Globus pallidus (tissue), 1 donor: ENCODE measurements around the gene SLC25A33.

ENCODE experiments used
- DNase-seq: peaks from one replicate; pipeline ENCODE4 v3.0.0-alpha.2; 2015; ENCODE audit warnings: low spot score

The SLC25A33 gene

DNA sequence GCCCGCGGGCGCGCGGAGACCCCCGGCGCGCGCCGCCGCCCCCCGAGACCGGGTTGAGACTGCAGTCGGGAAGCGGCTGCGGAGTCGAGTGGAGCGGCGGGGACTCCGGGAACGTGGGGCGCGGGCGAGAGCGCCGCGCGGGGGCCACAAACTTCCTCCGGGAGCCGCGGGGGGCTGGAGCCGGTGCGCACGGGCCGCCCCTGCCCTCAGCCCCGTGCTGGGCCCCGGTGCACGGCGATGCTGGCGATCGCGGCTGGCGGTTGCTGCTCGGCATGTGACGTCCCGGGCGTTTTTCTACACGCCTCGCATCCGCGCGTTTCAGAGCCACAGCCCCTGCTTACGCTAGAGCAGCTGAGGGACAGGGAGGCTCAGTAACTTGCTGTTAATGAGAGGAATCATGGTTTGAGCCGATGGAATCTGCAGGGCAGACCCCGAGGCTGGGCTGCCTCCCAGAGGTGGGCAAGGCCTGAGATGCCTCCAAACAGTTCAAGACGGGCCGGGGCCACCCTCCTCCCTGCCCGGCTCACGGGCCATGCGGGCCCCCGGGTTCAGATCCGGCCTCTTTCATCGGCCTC is 50.0 kb downstream of the SLC25A33 start:
- no peak for DNase-seq

DNA sequence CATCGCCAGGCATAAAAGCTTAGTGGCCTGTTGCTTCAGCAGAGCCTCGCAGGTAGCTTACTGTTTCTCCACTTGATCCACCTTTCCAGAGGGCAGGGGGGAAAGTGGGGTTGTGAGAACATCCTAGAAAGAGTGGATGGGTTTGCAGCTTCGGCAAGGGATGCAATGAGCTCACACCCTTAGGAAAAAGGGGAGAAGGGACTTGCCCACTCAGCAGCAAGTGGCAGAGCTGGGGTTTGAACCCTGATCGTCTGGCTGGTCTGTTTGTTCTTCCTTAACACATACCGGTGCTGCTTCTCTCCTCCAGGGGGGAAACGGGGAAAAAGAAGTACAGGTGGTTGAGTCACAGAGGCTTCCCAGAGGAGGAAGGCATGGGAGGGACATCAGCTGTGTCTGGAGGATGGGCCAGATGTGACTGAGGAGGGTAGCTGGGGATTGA is 50.5 kb downstream of the SLC25A33 start:
- no peak for DNase-seq

DNA sequence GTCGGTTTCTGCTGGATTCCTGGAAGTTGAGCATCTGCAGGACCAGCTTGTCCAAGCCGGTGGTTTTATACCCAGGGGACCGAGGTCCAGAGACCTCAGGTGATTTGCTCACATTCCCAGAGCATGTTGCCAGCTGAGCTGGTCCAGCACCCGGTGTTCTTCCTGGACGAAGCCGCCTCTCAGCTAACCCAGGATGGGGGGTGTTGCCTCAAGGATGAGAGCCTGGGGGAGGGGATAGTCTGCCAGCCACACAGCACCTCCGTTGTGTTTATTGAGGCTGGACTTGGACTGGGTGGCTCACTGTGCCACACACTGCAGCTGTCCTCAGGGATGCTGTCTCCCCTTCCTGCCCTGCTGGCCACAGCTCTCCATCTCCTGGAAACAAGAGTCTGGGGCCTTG is 50.9 kb downstream of the SLC25A33 start:
- no peak for DNase-seq

DNA sequence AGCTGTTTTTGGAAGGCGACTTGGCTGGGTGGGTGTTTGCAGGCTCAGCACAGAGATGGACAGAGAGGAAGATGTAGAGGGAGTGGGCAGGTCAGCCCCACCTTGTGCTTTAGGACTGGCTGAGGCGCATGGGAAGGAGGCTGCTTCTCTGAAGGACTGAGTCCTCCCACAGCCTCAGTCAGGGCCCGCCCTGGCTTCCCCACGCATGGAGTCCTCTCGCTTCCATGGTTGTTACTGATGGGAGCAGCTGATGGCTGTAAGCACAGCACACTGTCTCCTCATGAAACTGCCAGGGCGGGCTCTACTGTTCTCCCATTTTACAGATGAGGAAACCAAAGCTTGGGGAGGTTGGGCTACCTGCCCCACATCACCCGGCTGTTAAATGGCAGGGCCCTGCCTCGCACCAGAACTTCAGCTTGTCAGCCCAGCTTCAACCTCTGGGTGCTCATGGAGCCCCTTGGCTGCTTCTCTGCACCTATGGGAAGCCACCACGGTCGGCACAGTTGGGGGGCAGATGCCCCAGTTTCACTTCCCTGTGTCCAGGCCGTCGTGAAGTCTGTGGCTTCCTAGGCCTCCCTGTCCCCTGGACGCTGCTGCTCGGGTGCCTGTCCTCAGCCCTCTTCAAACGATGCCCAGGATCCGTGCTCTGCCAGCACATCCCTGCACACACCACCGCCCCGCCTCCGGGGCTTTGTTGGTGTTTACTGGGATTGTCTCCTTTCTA is 51.8 kb downstream of the SLC25A33 start:
- no peak for DNase-seq

DNA sequence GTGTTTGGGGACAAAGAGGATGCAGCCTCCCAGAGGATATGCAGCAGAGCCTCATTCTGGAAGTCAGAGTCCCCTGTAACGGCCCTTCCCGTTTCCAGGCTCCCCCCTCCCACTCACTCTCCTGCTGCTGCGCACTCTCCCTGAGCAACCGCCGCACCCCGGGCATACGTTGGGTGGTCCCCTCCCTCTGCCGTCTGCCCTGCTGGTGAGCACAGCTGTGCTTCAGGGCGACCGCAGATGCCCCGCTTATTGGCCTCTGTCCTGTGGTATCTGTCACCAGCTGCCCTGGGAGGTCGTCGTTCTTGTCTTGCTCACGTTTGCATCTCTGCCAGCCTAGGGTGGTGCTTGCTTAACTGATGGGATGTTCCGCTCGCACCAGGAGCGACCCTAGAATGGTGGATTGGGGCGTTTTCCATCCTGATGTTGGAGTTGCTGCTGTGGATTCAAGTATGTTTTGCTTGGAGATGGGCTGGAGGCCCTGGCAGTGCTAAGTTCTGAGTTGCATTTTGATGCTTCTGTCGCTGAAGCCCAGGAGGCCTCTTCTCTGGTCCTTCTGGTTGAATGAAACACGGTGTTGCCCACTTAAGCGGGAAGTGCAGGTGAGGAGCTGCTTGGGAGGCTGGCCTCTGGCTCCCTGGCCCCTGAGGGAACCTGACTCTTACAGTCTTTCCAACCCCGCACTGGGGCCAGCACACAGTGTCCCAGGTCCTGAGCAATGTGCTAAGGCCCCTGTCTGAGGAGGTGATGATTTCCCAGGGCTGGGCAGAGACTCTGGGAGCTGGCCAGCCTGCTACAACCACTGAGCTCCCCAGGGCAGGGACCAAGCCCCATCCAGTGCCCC is 52.6 kb downstream of the SLC25A33 start:
- no peak for DNase-seq

DNA sequence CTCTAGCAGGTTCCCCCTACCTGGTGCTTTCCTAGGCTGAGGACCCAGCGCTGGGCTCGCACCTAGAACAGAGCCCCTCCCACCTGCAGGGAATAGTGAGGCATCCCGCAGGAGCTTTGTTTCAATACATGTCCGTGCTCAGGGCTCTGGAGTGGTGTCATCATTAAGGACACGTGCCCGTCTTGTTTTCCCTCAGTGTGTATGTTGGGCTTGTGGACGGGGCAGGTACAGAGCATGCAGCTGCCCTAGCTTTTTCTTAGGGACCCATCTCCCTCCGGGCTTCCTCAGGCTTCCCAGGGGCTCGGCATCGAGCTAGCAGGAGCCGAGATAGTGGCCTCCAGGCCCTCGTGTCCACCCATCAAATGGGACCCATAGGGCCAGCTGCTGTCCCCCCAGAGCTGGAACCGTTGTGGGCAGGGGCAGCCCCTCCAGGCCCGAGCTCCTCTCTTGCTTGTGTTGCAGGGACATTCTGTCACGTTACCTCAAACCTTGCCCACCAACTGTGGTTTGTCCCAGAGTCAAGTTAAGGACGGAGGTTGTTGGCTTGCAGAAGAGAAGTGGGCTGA is 53.3 kb downstream of the SLC25A33 start:
- no peak for DNase-seq

DNA sequence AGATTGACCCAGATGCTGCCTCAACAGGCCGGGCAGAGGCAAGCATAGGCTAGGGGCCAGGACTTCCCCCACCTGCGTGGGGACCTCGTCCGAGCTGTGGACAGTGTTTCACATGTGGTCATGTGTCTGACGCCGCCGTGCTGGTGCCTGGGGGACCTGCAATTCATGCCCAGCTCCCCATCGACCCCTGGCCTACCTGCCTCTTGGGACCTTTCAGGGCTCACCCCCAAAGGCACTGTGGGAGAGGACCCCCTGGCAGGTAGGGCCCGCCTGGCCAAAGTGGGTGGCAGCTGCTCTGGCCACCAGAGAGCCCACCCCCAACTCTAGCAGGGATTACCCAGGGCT is 53.9 kb downstream of the SLC25A33 start:
- no peak for DNase-seq

DNA sequence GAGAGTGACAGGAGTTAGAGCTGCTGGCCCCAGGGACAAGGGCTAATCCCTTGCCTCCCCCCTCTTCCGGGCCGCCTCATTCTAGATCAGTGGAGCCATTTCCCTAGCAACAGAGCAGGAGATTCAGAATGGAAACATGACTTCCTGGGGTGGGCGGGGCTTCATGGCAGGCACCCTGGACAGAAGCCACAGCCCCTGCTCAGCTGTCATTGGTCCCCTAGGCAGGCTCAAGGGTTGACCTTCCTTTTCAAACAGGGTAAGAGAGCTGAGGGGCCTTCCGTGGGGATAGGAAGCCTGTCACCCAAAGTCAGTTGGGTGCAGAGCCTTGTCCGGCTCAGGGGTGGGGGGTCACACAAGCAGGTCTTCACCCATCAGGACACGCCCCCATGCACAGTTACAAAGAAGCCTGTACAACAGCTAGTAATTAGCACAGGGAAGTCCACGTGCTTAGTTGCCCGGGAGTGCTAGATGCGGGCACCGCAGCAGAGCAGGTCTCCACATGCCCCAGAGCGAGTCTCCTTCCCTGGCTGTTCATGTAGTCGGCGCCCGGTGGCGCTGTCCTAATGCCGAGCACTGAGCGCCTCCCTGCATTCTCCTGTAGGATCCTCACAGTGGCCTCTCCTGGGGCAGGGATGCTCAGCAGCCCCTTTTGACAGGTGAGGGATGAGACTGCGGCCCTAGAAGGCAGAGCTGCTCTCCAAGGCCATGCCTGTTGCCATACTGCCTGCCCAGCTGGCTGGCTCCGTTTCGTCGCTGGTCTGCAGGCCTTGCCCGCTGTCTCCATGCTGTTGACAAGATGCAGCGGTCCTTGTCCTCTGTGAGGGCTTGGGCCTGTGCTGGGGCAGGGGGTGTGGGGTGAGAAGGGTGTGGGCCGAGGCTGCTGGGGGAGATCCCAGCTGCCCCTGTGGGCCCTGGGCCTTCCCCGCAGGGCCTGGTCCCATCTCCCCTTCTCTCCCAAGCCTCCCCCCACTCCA is 54.5 kb downstream of the SLC25A33 start:
- peak; percentile 63 for DNase-seq

DNA sequence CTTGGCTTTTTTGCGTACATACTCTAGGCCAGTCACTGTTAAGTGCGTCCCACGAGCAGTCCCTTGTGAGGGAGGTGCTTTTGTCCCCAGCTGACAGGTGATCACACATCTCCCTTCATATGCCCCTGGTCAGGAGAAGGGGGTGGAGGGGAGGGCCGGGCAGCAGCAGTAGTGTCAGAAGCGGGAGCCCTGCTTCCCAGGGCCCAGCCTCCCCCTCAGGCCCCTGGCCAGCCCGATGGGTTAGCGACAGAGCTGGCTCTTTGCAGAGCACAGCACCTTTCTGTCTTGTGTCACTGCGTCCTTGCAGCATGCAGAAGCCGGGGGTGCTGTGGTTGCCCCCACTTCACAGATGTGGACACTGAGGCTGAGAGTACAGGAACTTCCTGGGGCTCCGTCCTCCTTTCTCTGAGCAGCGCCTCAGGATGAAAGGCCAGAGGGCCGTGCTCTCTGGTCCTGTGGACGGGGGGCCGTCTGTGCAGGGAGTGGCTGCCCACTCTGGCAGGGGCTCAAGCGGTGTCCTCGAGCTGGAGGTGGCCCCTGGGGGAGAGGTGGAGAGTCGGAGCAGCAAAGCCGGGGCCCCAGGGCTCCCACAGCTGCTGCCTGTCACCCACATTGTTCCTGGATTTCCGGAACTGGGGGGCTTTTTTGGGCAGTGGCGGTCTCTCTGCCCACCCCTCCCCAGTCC is 55.3 kb downstream of the SLC25A33 start:
- DNase-seq = no peak

DNA sequence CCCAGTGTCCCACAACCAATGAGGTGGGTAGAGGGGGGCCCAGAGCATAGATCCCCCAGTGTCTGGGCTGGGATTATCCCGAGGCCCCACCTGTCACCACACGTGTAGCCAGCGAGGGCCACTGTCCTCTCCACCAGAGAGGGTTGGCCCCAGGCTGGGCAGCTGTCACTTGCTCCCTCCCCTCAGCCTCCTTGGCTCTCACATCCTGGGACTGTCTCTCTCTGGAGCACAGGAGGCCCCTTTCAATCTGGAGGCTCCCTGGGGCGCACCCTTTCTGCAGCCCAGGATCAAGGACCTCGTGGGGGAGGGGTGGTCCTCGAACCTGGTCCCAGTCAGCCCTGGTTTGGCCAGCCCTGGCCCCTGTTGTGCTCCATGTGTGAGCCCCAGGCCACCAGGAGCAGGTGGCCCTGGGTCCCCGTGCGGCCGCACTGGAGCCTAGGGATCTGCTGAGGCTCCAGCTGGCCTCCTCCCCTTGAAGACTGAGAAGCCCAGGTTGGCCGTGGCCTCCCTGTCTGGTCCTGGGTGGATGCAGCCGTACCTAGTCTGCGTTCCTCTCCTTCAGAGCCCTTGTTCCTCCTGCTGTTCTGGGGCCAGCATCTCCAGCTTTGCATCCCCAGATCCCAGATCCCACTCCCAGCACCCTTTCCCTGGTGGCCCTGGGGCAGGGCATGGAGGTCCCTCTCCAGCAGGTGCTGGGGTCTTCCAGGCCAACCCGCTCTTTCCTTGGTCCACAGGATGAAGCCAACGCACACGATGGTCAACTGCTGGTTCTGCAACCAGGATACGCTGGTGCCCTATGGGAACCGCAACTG is 56.1 kb downstream of the SLC25A33 start:
- DNase-seq = no peak

DNA sequence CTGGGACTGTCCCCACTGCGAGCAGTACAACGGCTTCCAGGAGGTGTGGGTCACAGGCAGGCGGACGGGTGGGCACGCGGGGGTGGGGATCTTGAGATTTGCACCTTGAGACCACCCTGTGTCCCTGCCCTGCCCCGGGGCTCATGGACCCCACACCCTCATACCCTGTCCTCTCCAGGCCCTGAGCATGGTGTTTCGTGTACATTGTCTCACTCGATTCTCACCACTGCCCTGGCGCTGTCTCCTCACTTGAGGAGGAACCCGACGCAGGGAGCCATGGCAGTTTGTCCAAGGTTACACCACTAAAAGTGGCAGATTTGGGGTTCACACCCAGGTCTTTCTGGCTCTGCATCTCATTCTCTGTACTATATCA is 56.7 kb downstream of the SLC25A33 start:
- no peak for DNase-seq

DNA sequence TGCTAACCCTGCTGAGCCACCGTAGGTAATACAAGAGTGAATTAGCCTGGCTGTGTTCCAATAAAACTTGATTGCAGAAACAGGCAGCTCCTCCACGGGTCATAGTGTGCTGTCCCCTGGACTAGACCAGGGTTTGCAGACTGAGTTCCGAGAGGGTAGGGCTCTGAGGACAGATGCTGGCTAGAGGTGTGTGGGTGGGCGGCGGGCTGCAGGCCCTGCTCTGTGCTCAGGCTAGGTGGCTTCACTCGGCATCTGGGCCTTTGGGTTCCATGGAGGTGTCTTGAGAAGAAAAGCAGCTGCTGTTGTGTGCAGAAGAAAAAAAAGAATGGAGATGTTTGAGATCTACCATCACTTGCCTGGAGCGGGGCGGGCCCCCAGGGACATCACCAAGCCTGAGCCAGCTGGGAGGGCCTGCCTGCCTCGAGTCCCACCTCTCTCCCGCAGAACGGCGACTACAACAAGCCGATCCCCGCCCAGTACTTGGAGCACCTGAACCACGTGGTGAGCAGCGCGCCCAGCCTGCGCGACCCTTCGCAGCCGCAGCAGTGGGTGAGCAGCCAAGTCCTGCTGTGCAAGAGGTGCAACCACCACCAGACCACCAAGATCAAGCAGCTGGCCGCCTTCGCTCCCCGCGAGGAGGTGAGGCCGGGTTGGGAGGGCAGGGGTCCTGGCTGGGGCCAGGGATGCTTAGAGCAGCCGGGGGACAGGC is 57.3 kb downstream of the SLC25A33 start:
- no peak for DNase-seq

DNA sequence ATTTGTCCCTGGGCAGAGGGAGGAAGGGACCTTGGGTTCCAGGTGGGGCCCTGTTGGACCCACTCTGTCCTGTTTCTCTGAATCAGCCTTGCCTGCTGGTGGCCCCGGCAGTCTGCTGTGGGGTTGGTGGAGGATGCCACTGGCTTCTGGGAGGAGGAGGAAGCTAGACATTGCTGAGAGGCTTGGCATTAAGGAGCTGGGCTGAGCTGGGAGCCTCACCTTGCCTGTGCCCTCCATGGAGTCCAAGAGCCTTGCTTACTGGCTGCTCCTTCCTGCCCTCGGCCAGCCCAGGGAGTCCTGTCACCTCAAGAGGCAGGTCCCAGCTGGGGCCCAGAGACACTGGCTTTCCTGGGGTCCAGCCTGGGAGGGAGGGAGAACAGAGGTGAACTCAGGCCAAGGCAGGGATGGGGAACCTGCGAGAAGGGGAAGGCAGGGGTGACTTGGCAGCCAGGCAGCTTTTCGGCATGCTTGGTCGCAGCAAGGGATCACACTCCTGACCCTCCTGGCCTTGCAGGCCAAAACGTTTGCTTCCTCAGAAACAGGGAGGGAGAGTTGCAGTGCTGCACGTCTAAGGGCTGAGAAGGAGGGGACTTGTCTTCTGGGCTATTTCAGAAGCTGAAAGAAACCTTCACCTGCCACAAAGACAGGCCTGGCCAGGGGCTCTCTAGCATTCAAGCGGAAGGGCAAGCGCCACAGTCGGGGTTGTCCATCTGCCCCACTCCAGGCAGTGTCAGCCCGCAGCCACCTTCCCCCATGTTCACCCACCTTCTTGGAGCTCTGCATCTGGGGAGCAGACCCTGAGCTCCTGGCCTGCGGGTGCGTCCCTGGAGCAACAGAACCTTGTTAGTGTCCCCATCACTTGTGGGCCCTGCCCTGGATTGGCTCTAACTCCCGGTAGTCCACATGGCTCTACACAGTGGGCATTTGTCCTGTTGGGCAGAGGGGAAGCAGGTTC is 58.4 kb downstream of the SLC25A33 start:
- DNase-seq = no peak

DNA sequence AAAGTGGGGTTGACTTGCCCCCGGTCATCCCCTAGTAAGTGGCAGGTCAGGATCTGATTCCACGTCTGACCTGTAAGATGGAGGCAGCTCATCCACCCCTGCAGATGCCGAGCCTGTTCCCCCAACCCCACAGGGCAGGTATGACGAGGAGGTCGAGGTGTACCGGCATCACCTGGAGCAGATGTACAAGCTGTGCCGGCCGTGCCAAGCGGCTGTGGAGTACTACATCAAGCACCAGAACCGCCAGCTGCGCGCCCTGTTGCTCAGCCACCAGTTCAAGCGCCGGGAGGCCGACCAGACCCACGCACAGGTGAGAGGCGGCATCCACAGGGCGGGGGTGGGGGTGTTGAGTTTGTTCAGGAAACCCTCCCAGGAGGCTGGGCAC is 59.0 kb downstream of the SLC25A33 start:
- no peak for DNase-seq

DNA sequence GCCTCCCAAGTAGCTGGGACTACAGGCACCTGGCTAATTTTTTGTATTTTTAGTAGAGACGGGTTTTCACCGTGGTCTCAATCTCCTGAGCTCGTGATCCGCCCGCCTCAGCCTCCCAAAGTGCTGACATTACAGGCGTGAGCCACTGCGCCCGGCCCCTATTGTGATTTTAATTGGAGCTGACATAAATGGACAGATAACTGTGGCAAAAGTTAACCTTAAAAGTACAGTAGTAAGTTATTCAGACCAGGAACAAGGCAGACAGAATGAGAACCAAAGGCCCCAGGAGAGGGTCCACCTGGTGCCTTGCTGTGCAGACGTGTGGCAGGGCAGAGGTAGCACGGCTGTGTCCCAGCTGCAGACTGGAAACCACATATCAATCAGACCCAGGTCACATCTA is 60.5 kb downstream of the SLC25A33 start:
- no peak for DNase-seq

DNA sequence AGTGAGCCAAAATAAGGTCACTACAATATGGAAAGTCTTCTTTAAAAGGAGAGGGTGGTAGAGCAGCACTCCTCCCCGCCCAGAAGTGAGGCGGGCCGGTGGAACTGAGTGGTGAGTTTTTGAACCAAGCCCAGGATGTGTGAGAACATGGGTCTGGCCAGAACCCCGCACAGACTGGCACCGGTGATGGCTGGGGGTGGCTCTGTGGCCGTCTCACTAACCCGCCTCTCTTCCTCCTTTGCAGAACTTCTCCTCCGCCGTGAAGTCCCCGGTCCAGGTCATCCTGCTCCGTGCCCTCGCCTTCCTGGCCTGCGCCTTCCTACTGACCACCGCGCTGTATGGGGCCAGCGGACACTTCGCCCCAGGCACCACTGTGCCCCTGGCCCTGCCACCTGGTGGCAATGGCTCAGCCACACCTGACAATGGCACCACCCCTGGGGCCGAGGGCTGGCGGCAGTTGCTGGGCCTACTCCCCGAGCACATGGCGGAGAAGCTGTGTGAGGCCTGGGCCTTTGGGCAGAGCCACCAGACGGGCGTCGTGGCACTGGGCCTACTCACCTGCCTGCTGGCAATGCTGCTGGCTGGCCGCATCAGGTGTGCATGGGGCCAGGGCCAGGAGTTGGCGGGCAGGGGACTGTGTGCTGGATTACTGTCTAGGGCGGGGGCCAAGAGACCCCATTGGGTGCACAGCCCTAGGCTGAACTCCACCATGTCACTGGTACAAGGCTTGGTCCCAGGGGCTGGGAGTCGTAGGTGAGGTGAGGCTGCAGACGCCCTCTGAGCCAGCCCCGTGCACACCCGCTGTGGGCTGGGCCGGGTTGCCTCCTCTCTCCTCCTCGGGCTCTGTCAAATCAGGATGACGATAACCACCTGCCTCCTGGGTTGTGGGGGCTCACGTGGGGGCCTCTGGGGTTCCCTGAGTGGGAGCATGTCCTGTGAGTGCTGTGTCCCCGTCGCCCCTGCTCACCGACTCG is 61.9 kb downstream of the SLC25A33 start:
- DNase-seq = no peak
